ENCODE results near the gene PFN3.

GRCh38 chr5:177354256-177354655, 46.2 kb downstream of the PFN3 start:
- TF ChIP-seq, protein P1, sequence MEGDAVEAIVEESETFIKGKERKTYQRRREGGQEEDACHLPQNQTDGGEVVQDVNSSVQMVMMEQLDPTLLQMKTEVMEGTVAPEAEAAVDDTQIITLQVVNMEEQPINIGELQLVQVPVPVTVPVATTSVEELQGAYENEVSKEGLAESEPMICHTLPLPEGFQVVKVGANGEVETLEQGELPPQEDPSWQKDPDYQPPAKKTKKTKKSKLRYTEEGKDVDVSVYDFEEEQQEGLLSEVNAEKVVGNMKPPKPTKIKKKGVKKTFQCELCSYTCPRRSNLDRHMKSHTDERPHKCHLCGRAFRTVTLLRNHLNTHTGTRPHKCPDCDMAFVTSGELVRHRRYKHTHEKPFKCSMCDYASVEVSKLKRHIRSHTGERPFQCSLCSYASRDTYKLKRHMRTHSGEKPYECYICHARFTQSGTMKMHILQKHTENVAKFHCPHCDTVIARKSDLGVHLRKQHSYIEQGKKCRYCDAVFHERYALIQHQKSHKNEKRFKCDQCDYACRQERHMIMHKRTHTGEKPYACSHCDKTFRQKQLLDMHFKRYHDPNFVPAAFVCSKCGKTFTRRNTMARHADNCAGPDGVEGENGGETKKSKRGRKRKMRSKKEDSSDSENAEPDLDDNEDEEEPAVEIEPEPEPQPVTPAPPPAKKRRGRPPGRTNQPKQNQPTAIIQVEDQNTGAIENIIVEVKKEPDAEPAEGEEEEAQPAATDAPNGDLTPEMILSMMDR (IDR thresholded peaks at IDR 0.05): no peak
- no peak for TF ChIP-seq POLR2A (IDR thresholded peaks at IDR 0.05)
